Smooth muscle cell (in vitro differentiated cells): ENCODE results near the gene COX6B1. TPM values are rescaled to one million over a fixed set of nuclear protein-coding genes. Genes with fewer than 3 reads are reported as not detected.

Experiments
- DNase-seq: peaks from one replicate; lab custom pipeline; 2025; ENCODE audit not compliant: unreplicated experiment; lab: John Stamatoyannopoulos, UW
- H2AFZ ChIP-seq: fragments of 200-600 bp; sonication (generic); 2 replicates; pipeline ENCODE4 v1.6.0; 2016; ENCODE audit warnings: antibody characterized with exemption, low read depth, mild to moderate bottlenecking
- H3F3A ChIP-seq: fragments of 200-600 bp; sonication (generic); 2 replicates; pipeline ENCODE4 v1.6.0; 2017; ENCODE audit warnings: antibody characterized with exemption, low read depth
- H3K27ac ChIP-seq: fragments of 200-600 bp; sonication (generic); 2 replicates; pipeline ENCODE4 v1.5.1; 2016; ENCODE audit warnings: low read depth, mild to moderate bottlenecking
- H3K27me3 ChIP-seq: fragments of 200-600 bp; sonication (generic); 2 replicates; pipeline ENCODE4 v1.6.1; 2016; ENCODE audit warnings: low read depth, mild to moderate bottlenecking
- H3K36me3 ChIP-seq: fragments of 200-600 bp; sonication (generic); 2 replicates; pipeline ENCODE4 v1.5.1; 2016; ENCODE audit warnings: low read depth
- H3K4me1 ChIP-seq: fragments of 200-600 bp; sonication (generic); 2 replicates; pipeline ENCODE4 v1.5.1; 2016; ENCODE audit warnings: low read depth
- H3K4me2 ChIP-seq: fragments of 200-600 bp; sonication (generic); 2 replicates; pipeline ENCODE4 v1.6.0; 2016; ENCODE audit warnings: mild to moderate bottlenecking
- H3K4me3 ChIP-seq: fragments of 200-600 bp; sonication (generic); 2 replicates; pipeline ENCODE4 v1.5.1; 2016; ENCODE audit warnings: mild to moderate bottlenecking
- H3K79me2 ChIP-seq: fragments of 200-600 bp; sonication (generic); 2 replicates; pipeline ENCODE4 v1.6.0; 2016; ENCODE audit warnings: low read depth, mild to moderate bottlenecking
- H3K9ac ChIP-seq: fragments of 200-600 bp; sonication (generic); 2 replicates; pipeline ENCODE4 v1.6.0; 2016; ENCODE audit warnings: low read depth
- H3K9me3 ChIP-seq: fragments of 200-600 bp; sonication (generic); replicated peaks from 2 replicates; pipeline ENCODE4 v1.5.1; 2016; ENCODE audit warnings: low read depth
- H4K20me1 ChIP-seq: fragments of 200-600 bp; sonication (generic); 2 replicates; pipeline ENCODE4 v1.6.0; 2016; ENCODE audit warnings: low read depth
- WGBS: methylation state at CpG from one replicate; pipeline ENCODE4 v1.1.7; 2016; ENCODE audit warnings: low lambda C conversion rate; 5-methylcytosine and 5-hydroxymethylcytosine counted together
- polyA plus RNA-seq: library from polyadenylated mRNA; unstranded; fragments of >200 nt; fragmentation: Nextera tagmentation; extraction: Ambion mirVana; gene quantifications from 2 replicates; pipeline ENCODE4 v1.2.1, GENCODE V29; 2016
- total RNA-seq: library from RNA; depleted of rRNA; stranded (reverse); fragments of >200 nt; gene quantifications from 2 replicates; pipeline ENCODE4 v1.2.3, GENCODE V29; 2014
- TF ChIP-seq, protein P1 (sequence below): fragments of 200-600 bp; sonication (generic); IDR thresholded peaks from 2 replicates; pipeline ENCODE4 v1.5.1; 2017; ENCODE audit warnings: borderline replicate concordance, mild to moderate bottlenecking, antibody characterized with exemption; ENCODE audit not compliant: insufficient read depth, poor library complexity, severe bottlenecking

Gene COX6B1
- total and polyA plus RNA-seq, 2 experiments from 2014 or later: 622 to 971 TPM

DNA sequence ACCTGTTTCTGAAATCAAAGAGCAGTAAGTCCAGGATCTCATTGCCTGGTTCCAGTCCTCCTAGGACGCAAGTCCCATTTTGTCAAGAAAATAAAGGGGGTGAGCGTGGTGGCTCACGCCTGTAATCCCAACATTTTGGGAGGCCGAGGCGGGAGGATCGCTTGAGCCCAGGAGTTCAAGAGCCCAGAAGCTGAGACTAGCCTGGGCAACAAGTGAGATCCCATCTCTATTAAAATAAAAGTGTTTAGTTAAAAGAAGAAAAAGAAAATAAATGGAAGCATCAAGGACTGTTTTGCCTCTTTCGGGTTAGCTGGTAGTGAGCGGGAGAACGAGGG, 35.9 kb upstream of the COX6B1 start:
- 52% methylated on average over 9 of the region's 9 CpGs for WGBS
- Histone ChIP-seq H4K20me1 (no peaks in the 10 kb centered on the region), H3K27me3 (no peaks in the 10 kb centered on the region), H3K36me3 (no peaks in the 10 kb centered on the region), H3K4me3 (peak overlapping the region; percentile 64), H3F3A (no peaks in the 10 kb centered on the region), H3K9me3 (no peaks in the 10 kb centered on the region), H2AFZ (peak overlapping the region; percentile 90), H3K9ac (no peak overlapping the region), H3K27ac (no peak overlapping the region), H3K79me2 (no peaks in the 10 kb centered on the region), H3K4me1 (peaks cover 4% of the 10 kb centered on the region), H3K4me2 (peak overlapping the region; percentile 94)
- no peak for DNase-seq
- TF ChIP-seq, protein P1, sequence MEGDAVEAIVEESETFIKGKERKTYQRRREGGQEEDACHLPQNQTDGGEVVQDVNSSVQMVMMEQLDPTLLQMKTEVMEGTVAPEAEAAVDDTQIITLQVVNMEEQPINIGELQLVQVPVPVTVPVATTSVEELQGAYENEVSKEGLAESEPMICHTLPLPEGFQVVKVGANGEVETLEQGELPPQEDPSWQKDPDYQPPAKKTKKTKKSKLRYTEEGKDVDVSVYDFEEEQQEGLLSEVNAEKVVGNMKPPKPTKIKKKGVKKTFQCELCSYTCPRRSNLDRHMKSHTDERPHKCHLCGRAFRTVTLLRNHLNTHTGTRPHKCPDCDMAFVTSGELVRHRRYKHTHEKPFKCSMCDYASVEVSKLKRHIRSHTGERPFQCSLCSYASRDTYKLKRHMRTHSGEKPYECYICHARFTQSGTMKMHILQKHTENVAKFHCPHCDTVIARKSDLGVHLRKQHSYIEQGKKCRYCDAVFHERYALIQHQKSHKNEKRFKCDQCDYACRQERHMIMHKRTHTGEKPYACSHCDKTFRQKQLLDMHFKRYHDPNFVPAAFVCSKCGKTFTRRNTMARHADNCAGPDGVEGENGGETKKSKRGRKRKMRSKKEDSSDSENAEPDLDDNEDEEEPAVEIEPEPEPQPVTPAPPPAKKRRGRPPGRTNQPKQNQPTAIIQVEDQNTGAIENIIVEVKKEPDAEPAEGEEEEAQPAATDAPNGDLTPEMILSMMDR: no peak

GRCh38 chr19:35612559-35613321, 35.4 kb upstream of the COX6B1 start, which contains the start of gene HAUS5:
HAUS5 (plus strand) TSS chr19:35612735; CDS start chr19:35612795, 60 bp downstream.
- no peaks in the 10 kb centered on the region for H3K9me3 ChIP-seq
- H2AFZ ChIP-seq: peak within 1 kb of the TSS; percentile 90
- H4K20me1 ChIP-seq: no peaks in the 10 kb centered on the region
- peak within 1 kb of the TSS; percentile 94 for H3K4me2 ChIP-seq
- peak within 1 kb of the TSS; percentile 77 for H3K9ac ChIP-seq
- H3F3A ChIP-seq: no peaks in the 10 kb centered on the region
- under 1% methylated on average over 46 of the region's 47 CpGs for WGBS
- H3K4me1 ChIP-seq: peaks cover 4% of the 10 kb centered on the region
- no peaks in the 10 kb centered on the region for H3K79me2 ChIP-seq
- no peaks in the 10 kb centered on the region for H3K27me3 ChIP-seq
- TF ChIP-seq, protein P1: no peak
- peak within 1 kb of the TSS; percentile 64 for H3K4me3 ChIP-seq
- no peaks in the 10 kb centered on the region for H3K36me3 ChIP-seq
- no peak within 1 kb of the TSS for H3K27ac ChIP-seq
- DNase-seq: peak; percentile 84

GRCh38 chr19:35613574-35613973, 34.5 kb upstream of the COX6B1 start:
- no peak for DNase-seq
- H3K27ac ChIP-seq: no peak overlapping the region
- peak overlapping the region; percentile 94 for H3K4me2 ChIP-seq
- H4K20me1 ChIP-seq: no peaks in the 10 kb centered on the region
- H3F3A ChIP-seq: no peaks in the 10 kb centered on the region
- H3K4me1 ChIP-seq: peaks cover 4% of the 10 kb centered on the region
- no peaks in the 10 kb centered on the region for H3K36me3 ChIP-seq
- H3K27me3 ChIP-seq: no peaks in the 10 kb centered on the region
- no peak overlapping the region for H2AFZ ChIP-seq
- no peak overlapping the region for H3K9ac ChIP-seq
- H3K79me2 ChIP-seq: no peaks in the 10 kb centered on the region
- TF ChIP-seq, protein P1: no peak
- no peak overlapping the region for H3K4me3 ChIP-seq
- 100% methylated on average over 1 of the region's 1 CpG for WGBS
- no peaks in the 10 kb centered on the region for H3K9me3 ChIP-seq

DNA sequence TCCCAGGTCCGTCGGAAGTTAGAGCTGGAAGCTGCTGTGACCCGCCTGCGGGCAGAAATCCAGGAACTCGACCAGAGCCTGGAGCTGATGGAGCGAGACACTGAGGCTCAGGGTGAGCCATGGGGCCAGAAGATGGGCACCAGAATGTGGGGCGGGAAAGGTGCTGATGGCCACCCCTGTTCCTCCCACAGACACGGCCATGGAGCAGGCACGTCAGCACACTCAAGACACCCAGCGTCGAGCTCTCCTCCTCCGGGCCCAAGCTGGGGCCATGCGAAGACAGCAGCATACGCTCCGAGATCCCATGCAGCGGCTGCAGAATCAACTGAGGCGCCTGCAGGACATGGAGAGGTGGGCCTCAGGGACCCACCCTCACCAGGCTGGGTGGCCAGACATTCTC, 33.1 kb upstream of the COX6B1 start:
- WGBS: 98% methylated on average over 17 of the region's 17 CpGs
- no peak overlapping the region for H3K4me3 ChIP-seq
- H3K27me3 ChIP-seq: no peaks in the 10 kb centered on the region
- TF ChIP-seq, protein P1: no peak
- no peak overlapping the region for H3K9ac ChIP-seq
- H4K20me1 ChIP-seq: no peaks in the 10 kb centered on the region
- no peaks in the 10 kb centered on the region for H3K79me2 ChIP-seq
- no peaks in the 10 kb centered on the region for H3F3A ChIP-seq
- H3K4me1 ChIP-seq: peaks cover 4% of the 10 kb centered on the region
- DNase-seq: no peak
- no peaks in the 10 kb centered on the region for H3K9me3 ChIP-seq
- no peaks in the 10 kb centered on the region for H3K36me3 ChIP-seq
- no peak overlapping the region for H3K4me2 ChIP-seq
- no peak overlapping the region for H3K27ac ChIP-seq
- H2AFZ ChIP-seq: no peak overlapping the region
